GM18858 (cell line): ENCODE results near the gene RNF149.
"Not testable (repeated sequence)": the region's sequence is repeated elsewhere in the genome, so short reads cannot be mapped to it uniquely, and the experiment has no call there.

ENCODE experiments used
- ATAC-seq: cut with Tn5 transposase; IDR thresholded peaks from one replicate; pipeline ENCODE4 v1.9.1; 2021; ENCODE audit not compliant: unreplicated experiment

The RNF149 gene, protein sequence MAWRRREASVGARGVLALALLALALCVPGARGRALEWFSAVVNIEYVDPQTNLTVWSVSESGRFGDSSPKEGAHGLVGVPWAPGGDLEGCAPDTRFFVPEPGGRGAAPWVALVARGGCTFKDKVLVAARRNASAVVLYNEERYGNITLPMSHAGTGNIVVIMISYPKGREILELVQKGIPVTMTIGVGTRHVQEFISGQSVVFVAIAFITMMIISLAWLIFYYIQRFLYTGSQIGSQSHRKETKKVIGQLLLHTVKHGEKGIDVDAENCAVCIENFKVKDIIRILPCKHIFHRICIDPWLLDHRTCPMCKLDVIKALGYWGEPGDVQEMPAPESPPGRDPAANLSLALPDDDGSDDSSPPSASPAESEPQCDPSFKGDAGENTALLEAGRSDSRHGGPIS

GRCh38 chr2:101308432-101309210 is at the start of gene RNF149:
RNF149 (minus strand) TSS chr2:101308701; CDS start chr2:101308588, 113 bp downstream.
- peak; percentile 38 for ATAC-seq

DNA sequence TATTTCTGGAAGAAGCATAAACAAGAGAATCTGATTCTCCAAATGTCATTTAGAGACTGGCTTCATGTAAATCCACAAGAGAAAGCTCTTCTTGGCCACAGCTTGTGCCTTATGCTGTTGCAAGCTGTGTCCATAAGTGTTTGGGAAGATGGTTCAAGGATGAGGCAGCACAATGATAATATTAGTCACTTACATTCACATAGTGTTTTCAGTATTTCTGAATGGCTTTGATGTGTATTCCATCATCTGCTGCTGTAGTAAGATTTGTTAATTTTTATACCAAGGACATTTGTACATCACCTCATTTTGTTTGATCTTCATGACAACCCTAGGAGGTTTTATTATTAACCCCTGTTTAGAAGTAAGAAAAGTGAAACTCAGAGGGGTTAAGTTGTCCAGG is 48.9 kb upstream of the RNF149 start:
- ATAC-seq, result no peak

- no peak for ATAC-seq
These were observed 48.0 kb upstream of the RNF149 start for GRCh38 chr2:101356521-101356920.

DNA sequence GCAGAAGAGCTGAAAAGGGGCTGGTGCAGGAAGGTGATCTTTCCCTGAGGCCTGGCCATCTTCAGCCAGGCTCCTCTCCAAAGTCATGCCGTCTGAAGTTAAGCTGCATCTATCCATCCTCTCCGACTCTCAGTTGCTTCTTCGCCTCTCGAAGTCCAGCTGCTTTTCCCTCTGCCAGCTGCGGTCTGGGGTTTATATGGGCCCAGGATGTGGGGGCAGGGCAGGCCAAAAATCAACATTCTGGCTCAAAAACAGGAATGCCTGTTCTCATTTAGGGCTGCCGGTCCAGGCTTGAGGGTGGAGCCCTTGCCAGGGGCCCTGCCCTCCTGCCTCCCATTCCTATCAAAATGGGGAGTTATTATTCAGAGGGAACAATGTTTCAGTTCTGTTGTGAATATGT is 47.6 kb upstream of the RNF149 start:
- no peak for ATAC-seq

DNA sequence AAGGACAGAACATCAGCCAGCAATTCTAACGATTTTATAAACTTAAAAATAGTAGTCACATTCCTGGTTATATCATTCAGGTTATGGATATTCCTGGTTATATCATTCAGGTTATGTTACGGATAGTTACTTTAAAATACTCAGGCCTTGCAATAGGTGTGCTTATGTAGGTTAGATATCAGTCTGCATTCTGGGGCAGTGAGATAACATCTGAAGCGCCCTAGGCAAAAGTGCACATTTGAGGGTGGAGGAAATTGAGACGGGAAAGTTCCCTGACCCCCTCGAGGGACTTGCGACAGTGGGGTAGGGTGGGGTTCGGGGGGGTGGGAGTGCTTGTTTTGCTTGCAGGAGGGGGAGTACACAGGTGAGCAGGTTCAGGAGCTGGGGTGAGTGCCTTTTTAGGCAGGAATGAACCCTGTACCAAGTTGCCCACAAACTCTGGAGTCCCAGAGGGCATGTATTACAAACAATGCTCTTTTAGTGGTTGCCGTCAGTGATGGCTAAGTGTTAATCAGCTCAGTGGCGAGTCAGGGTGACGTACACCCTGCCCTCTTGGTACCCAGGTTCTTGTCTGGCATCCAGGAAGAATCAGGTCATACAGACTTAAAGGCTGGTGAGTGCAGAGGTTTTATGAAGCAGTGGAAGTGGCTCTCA is 47.0 kb upstream of the RNF149 start:
- ATAC-seq, result no peak

DNA sequence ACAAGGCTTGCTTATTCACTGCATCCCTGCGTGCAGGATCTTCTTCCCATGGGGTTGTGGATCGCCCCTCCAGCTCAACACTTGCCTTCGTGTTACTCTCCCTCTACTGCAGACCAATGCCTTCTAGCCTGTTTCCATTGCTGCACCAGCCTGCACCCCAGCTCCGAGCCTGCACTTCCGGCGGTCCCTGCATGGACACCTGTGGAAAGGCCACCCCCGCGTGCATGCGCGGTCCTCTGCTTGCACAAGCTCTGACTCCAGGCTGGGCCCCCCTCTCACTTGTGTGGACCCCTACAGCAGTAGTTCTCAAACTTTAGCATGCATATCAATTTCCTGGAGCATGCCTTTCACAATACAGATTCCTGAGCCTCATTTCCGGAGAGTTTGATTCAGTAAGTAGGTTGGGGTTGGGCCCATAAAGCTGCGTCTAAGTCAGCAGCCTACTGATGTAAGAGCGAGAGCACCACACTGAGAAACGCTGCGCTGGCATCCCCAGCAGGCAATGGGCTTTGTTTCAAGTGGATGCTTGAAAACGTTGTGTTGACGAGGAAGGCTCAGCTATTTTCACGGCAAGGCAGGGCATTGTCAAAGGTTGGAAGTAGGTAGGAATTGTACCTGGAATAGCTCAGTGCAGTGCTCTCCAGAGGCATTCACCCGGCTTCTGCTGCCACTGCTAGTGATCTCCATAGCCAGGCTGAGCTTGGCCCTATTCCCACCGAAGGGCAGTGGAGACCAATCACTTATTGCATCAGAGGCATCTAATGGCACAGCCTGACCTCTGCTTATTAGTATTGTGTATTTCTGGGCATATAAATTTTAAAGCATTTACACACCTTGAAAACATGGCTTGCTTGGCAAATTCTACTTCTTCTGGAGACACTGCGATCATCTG is 46.2 kb upstream of the RNF149 start:
- ATAC-seq, result no peak

DNA sequence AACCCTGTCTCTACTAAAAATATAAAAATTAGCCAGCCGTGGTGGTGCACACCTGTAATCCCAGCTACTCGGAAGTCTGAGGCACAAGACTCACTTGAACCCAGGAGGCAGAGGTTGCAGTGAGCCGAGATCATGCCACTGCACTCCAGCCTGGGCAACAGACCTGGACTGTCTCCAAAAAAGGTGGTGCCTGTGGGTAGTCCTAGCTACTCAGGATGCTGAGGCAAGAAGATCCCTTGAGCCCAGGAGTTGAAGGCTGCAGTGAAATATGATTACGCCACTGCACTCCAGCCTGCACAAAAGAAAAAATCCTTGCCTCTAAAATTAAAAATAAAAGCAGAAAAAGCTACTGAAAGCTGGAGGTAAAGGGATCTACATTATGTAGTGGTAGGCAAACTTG is 44.1 kb upstream of the RNF149 start:
- not testable (repeated sequence) for ATAC-seq

GRCh38 chr2:101351207-101351606 is 42.7 kb upstream of the RNF149 start:
- no peak for ATAC-seq

GRCh38 chr2:101349893-101350662 is 41.6 kb upstream of the RNF149 start:
- no peak for ATAC-seq

DNA sequence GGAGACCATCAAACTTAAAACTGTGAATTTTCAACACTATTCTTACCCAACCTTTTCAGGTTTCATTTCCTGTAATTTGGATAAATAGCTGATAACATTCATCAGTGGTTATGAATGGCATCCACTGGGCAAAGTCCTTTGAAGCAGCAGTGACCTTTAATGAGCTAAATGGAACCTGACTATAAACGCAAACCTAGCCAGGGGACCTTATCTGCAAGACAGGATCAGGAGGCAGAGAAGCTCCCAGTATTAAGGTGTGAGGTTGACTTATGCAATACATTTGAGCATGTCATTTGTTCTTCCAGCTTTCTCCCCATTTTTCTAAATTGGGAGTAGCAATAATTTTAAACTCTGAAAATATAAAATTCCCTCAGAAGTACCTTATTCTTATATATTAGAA is 40.4 kb upstream of the RNF149 start:
- no peak for ATAC-seq

- ATAC-seq, result no peak
These were observed 38.4 kb upstream of the RNF149 start for GRCh38 chr2:101346909-101347308.

DNA sequence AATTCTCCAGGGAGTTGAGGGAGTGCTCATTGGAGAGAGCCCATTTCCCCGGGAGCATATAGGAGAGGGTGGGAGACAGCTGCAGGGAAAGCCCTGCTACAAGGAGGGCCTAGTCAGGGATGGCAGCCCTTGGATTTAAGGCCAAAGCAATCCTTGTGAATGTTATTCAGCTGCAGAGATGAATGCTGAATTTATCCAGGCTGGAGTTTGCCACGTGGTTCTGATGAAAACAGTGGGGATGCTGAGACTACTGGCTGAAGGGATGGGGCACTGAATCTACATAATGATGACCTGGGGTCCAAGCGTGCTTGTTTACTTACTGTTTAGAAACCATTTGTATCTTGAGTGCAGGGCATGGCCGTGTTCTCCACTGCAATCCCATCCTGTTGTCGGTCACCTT is 35.6 kb upstream of the RNF149 start:
- ATAC-seq, result no peak

GRCh38 chr2:101342625-101343008 is 34.1 kb upstream of the RNF149 start:
- no peak for ATAC-seq

DNA sequence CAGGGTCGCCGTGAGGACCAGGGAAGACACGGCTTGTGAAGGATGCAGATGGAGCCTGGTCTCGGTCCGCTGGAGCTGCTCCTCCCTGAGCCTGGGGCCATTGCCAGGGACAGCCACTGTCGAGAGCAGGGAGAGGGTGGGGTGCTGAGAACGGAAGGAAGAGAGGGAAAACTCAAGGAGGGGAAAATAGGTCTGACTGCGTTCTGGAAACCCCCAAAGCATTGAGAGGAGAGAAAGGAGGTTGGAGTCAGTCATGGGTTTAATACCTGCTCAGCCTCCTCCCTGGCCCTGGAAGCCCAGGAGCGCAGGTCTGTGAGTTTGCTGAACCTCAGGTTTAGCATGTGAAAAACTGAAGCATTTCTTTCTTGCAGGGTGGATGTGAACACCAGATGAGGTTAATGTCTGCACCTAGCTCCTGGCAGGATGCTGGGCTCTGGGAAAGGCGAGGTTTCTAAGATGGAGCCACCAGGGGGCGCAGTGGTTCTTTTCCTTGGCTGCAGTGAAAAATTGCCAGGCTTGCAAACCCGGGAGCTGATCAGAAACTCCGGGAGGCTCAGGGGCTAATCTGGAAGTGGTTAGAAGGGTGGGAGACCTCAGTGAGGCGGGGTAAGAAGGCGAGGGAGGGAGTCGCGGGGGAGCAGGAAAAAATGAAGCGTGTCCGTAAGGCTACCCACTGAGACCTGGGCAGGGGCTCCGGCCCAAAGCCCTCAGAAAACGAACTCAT is 33.6 kb upstream of the RNF149 start:
- no peak for ATAC-seq

DNA sequence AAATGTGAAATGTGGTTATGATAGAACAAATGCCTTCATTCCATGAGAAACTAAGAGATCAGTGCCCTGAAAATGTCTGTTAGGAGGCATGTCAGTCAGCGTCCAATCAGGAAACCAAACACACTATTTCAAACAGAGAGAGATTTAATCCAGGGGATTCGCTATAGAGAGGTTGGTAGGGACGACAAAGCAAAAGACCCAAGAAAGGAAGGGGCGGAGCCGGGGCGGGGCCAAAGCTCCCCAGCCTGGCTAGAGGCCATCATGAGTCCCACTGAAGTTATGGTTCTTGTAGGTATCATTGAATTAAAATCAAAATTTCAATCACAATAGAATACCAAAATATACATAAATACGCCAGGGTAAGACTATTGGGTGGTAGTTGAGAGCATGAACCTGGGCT is 32.9 kb upstream of the RNF149 start:
- no peak for ATAC-seq

DNA sequence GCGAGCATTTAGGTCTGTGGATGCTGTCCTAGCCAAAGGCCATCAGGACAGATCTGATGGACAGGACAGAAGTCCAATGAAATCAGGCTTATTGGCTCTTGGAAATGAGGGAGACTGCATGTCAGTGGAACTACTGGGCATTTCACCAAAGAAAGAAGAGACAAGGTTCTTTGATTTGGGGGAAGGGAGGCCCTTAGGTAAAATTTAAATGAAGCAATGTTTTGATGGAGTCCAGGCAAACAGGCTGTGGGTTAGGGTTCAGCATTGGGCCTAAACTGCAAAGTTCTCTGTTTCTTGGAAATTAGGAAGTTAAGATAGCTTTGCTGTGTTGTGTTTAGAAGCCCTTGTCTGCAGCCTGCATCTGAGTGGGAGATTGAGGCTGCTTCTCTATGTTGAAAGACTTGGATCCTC is 31.6 kb upstream of the RNF149 start:
- ATAC-seq, result no peak

- ATAC-seq, result no peak
These were observed 30.9 kb upstream of the RNF149 start for GRCh38 chr2:101339266-101339880.

GRCh38 chr2:101337877-101338276 is 29.4 kb upstream of the RNF149 start:
- no peak for ATAC-seq
